ENCODE data around the gene IL15RA.
"Not testable (repeated sequence)": the region's sequence is repeated elsewhere in the genome, so short reads cannot be mapped to it uniquely, and the experiment has no call there.

The IL15RA gene

GRCh38 chr10:5921746-5922145 is 55.6 kb downstream of the IL15RA start:
- no peak for DNase-seq

DNA sequence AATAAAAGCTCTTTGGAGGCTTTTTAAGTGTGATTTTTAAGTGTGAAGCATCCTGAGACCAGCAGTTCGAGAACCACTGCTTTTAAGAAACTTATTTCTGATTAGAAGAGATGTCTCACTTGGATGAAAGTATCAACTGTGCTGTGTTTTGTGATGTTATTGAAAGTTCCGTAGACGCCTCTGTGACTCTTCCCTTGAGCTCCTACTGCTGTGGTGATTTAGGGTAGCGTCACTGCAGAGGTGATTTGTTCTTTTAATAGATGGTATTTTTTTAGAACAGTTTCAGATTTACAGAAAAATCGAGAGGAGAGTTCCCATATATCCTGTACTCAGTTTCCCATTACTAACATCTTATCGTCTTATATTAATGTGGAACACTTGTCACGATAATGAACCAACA is 57.8 kb downstream of the IL15RA start:
- DNase-seq = no peak

DNA sequence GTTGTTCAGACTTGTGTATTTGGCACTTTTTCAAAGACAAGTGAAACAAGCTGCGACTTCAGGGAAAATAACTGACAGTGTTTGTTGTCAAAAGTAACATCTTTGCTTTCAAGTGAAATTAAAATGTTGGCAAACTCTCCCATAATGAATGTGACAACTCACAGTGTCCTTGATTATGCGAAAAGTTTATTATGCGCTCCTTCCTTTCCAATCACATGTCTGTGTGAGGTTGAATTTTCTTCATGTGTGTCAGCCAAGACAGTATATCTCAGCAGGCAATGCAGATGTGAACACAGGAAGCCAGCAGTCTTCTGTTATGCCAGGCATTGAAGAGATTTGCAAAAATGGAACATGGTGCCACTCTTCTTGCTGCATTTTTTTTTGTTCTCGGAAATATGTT is 58.6 kb downstream of the IL15RA start:
- DNase-seq = no peak

DNA sequence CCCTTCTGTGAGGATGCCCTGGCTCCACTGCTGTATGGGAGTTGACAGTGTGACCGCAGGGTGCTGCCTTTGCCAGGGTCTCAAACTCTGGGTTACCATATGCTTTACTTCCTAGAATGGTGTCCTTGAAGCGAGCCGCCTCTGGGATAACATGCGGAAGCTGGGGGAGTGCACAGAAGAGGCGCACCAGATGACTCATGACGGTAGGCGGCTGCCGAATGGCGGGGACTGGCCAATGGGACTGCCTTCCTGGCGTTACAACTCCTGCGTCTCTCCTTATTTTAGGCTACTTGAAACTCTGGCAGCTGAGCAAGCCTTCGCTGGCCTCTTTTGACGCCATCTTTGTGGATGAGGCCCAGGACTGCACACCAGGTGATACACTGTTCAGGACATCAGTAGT is 60.0 kb downstream of the IL15RA start:
- DNase-seq = no peak

DNA sequence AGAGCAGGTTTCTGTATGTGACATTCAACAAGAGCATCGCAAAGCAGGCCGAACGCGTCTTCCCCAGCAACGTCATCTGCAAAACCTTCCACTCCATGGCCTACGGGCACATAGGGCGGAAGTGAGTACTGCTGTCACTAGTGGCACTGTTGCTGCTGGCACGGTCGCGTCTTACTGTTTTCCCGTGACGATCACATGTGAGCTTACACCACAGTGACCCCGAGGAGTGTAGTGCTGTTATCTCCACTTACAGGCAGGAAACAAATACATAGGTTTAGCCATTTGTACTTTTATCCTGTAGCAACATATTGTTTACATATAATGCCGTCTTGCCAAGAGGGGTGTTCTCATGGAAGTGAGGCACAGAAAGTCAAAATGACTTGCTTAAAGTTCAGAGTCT is 61.9 kb downstream of the IL15RA start:
- DNase-seq = no peak

DNA sequence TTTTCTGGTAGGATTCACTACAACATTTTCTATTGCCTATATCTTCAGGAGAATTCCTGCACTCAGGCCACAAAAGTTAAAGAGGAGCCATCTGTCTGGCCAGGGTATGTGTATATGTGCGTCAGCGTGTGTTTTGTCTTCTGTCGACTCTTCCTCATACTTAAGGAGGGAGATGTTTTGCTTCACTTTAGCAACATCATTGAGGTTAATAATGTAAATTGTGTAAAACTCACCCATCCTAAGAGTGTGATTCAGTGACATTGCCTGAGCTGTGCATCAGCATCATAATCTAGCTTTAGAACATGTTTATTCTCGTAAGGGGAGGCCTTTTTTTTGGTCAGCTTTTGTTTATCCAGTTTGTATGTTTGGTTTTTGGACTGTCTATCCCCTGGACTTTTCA is 63.6 kb downstream of the IL15RA start:
- DNase-seq = no peak

DNA sequence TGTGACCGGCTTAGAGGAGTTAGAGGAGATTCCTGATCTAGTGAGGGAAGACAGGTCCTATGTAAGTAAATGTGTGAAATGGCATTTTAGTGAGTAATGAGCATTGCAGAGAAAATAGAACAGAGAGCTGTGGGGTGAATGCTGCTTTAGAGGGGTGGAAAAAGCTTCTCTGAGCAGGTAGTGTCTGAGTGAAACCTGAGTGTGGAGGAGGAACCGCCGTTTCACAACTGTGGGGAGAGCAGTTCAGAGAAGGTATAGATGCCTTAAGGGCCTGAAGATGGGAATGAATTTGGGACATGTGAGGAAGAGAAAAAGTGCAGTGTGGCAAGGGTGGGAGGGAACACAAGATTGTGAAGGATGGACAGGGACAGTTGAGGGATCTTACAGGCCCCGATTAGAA is 65.7 kb downstream of the IL15RA start:
- DNase-seq = no peak

- DNase-seq = no peak
These were observed 66.8 kb downstream of the IL15RA start for GRCh38 chr10:5910323-5911100.

GRCh38 chr10:5908676-5909075 is 68.7 kb downstream of the IL15RA start:
- DNase-seq = not testable (repeated sequence)

DNA sequence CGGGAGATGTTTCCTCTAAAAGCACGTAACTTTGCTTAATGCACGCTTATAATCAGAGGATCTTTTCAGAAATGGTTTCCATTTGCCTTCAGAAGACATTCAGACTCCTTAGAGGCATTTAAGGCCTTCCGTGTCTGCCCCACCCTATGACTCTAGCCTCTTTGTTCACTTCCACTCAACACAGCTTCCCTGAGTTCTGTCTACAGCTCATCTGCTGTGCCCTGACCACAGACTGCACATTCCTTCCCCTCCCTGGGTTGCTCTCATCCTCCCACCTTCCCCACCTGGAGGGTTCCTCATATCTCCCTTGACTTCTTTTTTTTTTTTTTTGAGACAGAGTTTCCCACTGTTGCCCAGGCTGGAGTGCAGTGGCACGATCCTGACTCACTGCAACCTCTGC is 70.7 kb downstream of the IL15RA start:
- DNase-seq = no peak

DNA sequence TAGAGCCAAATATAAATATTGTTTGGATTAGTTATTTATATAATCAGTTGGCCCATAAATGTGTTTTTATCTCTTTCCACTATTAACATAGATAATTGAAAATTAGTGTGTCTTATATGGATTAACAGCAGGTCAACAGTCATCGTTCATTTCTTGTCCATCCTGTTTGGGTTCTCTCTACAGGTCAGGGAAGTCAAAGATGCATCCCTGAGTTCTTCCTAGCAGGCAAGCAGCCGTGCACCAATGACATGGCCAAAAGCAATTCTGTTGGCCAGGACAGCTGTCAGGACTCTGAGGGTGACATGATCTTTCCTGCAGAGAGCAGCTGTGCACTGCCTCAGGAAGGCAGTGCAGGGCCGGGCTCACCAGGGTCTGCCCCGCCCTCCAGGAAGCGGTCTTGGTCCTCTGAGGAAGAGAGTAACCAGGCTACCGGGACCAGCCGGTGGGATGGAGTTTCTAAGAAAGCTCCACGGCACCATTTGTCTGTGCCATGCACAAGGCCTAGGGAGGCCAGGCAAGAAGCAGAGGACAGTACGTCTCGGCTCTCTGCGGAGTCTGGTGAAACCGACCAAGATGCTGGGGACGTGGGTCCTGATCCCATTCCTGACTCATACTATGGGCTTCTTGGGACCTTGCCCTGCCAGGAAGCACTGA is 71.4 kb downstream of the IL15RA start:
- no peak for DNase-seq

GRCh38 chr10:5904227-5904626 is 73.1 kb downstream of the IL15RA start:
- DNase-seq = no peak

- DNase-seq = no peak
These were observed 73.8 kb downstream of the IL15RA start for GRCh38 chr10:5903563-5903962.

DNA sequence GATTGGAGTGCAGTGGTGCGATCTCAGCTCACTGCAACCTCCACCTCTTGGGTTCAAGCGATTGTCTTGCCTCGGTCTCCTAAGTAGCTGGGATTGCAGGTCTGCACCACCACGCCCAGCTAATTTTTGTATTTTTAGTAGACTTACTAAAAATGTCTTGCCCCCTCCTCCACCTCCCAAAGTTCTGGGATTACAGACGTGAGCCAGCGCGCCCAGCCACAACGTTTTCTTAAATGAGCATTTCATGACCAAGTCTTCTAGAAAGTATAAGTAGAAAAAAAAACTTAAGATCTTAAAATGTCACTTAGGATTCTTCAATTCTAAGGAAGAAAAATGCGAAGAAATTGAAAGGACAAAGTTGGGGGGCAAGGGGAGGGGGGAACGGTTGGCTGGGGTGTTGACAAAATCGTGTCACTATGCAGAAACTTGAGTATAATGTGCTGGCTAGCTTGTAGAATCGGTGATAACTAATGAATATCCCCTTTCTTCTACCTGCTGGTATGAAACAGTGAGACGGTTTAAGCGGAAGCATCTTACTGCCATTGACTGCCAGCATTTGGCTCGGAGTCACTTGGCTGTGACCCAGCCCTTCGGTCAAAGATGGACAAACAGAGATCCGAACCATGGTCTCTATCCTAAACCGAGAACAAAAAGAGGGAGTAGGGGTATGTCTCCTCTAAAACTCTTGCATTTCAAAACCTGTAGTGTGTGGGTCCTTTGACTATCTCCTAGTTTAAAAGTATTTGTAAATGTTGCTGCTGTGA is 74.7 kb downstream of the IL15RA start:
- DNase-seq = no peak
